ENCODE data around the gene MC2R. TPM values are rescaled to one million over a fixed set of nuclear protein-coding genes. Genes with fewer than 3 reads are reported as not detected.

MC2R gene
- total RNA-seq, 4 donors from 2014 or later, result not detected

DNA sequence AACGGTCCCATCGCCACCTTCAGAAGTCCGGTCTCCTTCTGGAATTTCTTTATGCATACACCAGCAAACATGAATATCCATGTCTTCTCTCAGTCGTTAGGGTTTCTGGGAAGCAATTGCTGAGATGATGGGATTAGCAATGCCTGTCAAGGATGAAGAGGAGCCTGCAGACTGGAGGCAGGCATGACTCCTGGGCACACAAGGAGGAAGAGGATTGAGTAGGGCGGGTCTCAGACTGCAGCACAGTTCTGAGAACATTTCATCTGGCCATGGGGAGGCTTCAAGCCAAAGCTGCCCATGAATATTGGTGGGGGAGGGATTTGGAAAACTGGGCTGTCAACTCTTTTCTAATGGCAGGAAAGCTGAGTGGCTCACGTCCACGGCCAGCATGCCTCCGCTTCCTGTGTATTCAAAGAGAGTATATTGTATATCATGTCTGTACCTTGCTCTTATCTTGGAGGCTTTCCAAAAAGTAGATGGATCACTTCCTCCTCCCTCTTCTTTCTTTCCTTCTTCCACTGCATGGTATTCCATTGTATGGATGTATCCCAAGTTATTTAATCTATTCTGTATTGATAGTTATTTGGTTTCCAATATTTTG is 24.5 kb downstream of the MC2R start:
- Histone ChIP-seq H3K27ac (no peak overlapping the region), H3K4me3 (replicated peaks in 1 of 3) (no peak overlapping the region), H3K4me1 (no peaks in the 10 kb centered on the region), H3K36me3 (no peaks in the 10 kb centered on the region), H3K9me3 (no peaks in the 10 kb centered on the region), H3K27me3 (no peaks in the 10 kb centered on the region)
- TF ChIP-seq, protein P1, sequence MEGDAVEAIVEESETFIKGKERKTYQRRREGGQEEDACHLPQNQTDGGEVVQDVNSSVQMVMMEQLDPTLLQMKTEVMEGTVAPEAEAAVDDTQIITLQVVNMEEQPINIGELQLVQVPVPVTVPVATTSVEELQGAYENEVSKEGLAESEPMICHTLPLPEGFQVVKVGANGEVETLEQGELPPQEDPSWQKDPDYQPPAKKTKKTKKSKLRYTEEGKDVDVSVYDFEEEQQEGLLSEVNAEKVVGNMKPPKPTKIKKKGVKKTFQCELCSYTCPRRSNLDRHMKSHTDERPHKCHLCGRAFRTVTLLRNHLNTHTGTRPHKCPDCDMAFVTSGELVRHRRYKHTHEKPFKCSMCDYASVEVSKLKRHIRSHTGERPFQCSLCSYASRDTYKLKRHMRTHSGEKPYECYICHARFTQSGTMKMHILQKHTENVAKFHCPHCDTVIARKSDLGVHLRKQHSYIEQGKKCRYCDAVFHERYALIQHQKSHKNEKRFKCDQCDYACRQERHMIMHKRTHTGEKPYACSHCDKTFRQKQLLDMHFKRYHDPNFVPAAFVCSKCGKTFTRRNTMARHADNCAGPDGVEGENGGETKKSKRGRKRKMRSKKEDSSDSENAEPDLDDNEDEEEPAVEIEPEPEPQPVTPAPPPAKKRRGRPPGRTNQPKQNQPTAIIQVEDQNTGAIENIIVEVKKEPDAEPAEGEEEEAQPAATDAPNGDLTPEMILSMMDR (IDR thresholded peaks at IDR 0.05), result no peak
- TF ChIP-seq POLR2A (IDR thresholded peaks at IDR 0.05), result no peak
- intact Hi-C loops (cut with DNase I), result no loop called here
- 72 to 81% methylated on average over 8 of the region's 8 CpGs for WGBS, 2 donors
- DNase-seq, result no peak

DNA sequence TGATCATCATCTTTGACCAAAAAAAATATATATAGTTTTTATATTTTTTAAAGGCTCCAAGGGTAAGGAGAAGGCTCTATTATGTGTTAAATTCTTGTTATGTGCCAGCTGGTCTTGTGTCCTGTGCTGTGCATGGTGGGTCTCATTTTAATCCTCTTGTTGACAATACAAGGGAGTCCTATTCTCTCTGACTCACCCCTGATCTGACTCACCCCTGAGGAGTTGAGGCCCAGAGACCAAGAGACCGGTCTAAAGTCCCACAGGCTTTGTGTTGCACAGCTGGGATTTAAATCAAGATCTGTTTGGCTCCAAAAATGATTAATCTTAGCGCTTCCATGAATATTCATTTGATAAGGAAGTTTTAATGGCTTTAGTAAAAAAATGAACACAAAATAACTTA is 25.7 kb downstream of the MC2R start:
- Histone ChIP-seq H3K27ac (no peak overlapping the region), H3K9me3 (no peaks in the 10 kb centered on the region), H3K4me3 (replicated peaks in 1 of 3) (no peak overlapping the region), H3K27me3 (no peaks in the 10 kb centered on the region), H3K36me3 (no peaks in the 10 kb centered on the region), H3K4me1 (no peaks in the 10 kb centered on the region)
- intact Hi-C loops (cut with DNase I), result no loop called here
- TF ChIP-seq, protein P1 (IDR thresholded peaks at IDR 0.05), result no peak
- no peak for TF ChIP-seq POLR2A (IDR thresholded peaks at IDR 0.05)
- WGBS, 2 donors, result 82 to 84% methylated on average over 2 of the region's 2 CpGs
- no peak for DNase-seq

DNA sequence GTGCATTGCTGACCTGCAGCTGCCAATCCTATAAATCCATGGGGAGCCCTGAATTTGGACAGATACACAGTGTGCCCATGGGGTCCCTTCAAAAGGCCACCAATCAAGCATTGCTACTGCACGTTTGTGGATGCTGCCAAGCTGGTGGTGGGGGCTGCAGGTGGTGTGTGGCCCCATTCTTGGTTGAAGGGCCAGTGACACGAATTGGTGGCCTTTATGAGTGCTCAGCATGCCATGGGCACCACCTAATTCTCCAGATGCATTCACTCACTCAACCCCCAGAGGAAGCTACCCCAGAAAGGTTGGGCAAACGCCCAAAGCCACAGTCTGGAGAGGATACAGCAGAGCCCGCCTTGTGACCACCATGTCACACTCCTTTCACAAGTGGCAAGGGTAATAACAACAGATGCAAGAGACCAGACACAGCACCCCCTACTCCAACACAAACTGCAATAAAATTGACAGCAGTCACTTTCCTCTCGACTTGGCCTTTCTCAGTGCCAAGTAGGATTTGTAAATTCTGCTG is 27.1 kb downstream of the MC2R start:
- 66 to 67% methylated on average over 5 of the region's 5 CpGs for WGBS, 2 donors
- H3K4me3 ChIP-seq (replicated peaks in 1 of 3), result no peak overlapping the region
- no peaks in the 10 kb centered on the region for H3K4me1 ChIP-seq
- intact Hi-C loops (cut with DNase I), result no loop called here
- DNase-seq, result no peak
- H3K9me3 ChIP-seq, result no peaks in the 10 kb centered on the region
- no peak overlapping the region for H3K27ac ChIP-seq
- H3K36me3 ChIP-seq, result no peaks in the 10 kb centered on the region
- TF ChIP-seq POLR2A (IDR thresholded peaks at IDR 0.05), result no peak
- TF ChIP-seq, protein P1 (IDR thresholded peaks at IDR 0.05), result no peak
- no peaks in the 10 kb centered on the region for H3K27me3 ChIP-seq

DNA sequence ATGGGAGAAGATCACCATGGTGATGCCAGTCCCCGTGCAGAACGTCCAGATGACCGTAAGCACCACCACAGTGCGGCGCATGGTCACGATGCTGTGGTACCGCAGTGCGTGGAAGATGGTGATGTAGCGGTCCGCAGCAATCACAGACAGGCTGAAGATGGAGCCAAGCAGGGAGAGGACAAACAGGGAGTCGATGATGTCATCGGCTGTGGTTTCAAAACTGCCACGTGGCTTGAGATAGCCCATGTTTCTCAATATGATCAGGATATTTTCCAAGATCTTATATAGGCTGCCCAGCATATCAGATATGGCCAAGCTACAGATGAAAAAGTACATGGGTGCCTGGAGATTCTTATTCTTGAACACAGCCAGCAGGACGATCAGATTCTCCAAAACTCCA is 30.3 kb downstream of the MC2R start:
- DNase-seq, result no peak
- no peak for TF ChIP-seq POLR2A (IDR thresholded peaks at IDR 0.05)
- TF ChIP-seq, protein P1 (IDR thresholded peaks at IDR 0.05), result no peak
- 93% methylated on average over 14 of the region's 14 CpGs for WGBS, 2 donors

DNA sequence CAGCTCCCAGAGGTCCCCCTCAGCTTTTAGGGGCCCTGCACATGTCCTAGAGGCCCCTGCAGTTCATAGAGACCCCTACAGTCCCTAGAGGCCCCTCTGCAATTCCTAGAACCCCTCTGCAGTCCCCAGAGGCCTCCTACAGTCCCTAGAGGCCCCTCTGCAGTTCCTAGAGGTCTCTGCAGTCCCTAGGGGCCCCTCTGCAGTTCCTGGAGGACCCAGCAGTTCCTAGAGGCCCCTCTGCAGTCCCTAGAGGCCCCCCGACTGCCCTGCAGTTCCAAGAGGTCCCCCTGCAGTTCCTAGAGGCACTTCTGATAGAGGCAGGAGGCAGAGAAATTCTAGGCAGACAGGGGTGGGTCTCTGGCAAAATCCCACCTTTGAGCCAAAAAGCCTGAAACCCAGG is 35.4 kb downstream of the MC2R start:
- no peaks in the 10 kb centered on the region for H3K36me3 ChIP-seq
- H3K9me3 ChIP-seq, result no peaks in the 10 kb centered on the region
- no peak overlapping the region for H3K4me3 ChIP-seq (replicated peaks in 1 of 3)
- H3K27ac ChIP-seq, result no peak overlapping the region
- 75 to 80% methylated on average over 1 of the region's 1 CpG for WGBS, 2 donors
- TF ChIP-seq POLR2A (IDR thresholded peaks at IDR 0.05), result no peak
- TF ChIP-seq, protein P1 (IDR thresholded peaks at IDR 0.05), result no peak
- intact Hi-C loops (cut with DNase I), result no loop called here
- no peaks in the 10 kb centered on the region for H3K27me3 ChIP-seq
- DNase-seq, result no peak
- H3K4me1 ChIP-seq, result no peaks in the 10 kb centered on the region

More for the DNA sequence above, 30.3 kb downstream of the MC2R start:
- Histone ChIP-seq H3K27me3 (no peaks in the 10 kb centered on the region), H3K9me3 (no peaks in the 10 kb centered on the region), H3K4me1 (no peaks in the 10 kb centered on the region), H3K27ac (no peak overlapping the region), H3K36me3 (no peaks in the 10 kb centered on the region), H3K4me3 (replicated peaks in 1 of 3) (no peak overlapping the region)
- intact Hi-C loops (cut with DNase I), result no loop called here

Measured in thyroid gland (tissue), 4 donors.